ENCODE measurements around the gene AMH. TPM values are rescaled to one million over a fixed set of nuclear protein-coding genes. Genes with fewer than 3 reads are reported as not detected.

The AMH gene
- total RNA-seq, 8 experiments from 2014 or later = 0.36 to 4.1 (median 2.0) TPM

GRCh38 chr19:2212861-2213711, 36.0 kb upstream of the AMH start:
- H3K4me3 ChIP-seq = no peak overlapping the region
- H3K4me1 ChIP-seq (replicated peaks in 1 of 2) = peaks cover 0 to 2% of the 10 kb centered on the region in 2 donors
- WGBS, 10 experiments = 0 to 100% (median 92%) methylated on average over 1 to 10 of the region's 21 CpGs
- H3K27ac ChIP-seq = no peak overlapping the region
- peak in 1 of 8 experiments; percentile 2 for ATAC-seq (replicated peaks in 6 of 8)
- in situ Hi-C loops (cut with MboI; ENCODE audit: low pct_unique_long_range_greater_than_20kb in 2 of 9, low sequenced_read_pairs in 9 of 9, unreplicated experiment in 9 of 9) = no loop called here

- no peak overlapping the region for H3K27ac ChIP-seq
- 100% methylated on average over 2 of the region's 26 CpGs; no CpG with 5 or more reads in 9 of the 10 experiments for WGBS, 10 experiments
- peak in 5 of 8 experiments; percentile 11 to 46 (median 21) for ATAC-seq (replicated peaks in 6 of 8)
- no peak overlapping the region for H3K4me3 ChIP-seq
- H3K4me1 ChIP-seq (replicated peaks in 1 of 2) = no peaks in the 10 kb centered on the region
- in situ Hi-C loops (cut with MboI; ENCODE audit: low pct_unique_long_range_greater_than_20kb in 2 of 9, low sequenced_read_pairs in 9 of 9, unreplicated experiment in 9 of 9) = no loop called here
Measured at GRCh38 chr19:2213799-2214198, 35.3 kb upstream of the AMH start.

- H3K4me3 ChIP-seq = no peak overlapping the region
- peak in 1 of 8 experiments; percentile 7 for ATAC-seq (replicated peaks in 6 of 8)
- no peak overlapping the region for H3K27ac ChIP-seq
- in situ Hi-C loops (cut with MboI; ENCODE audit: low pct_unique_long_range_greater_than_20kb in 2 of 9, low sequenced_read_pairs in 9 of 9, unreplicated experiment in 9 of 9) = no loop called here
- no peaks in the 10 kb centered on the region for H3K4me1 ChIP-seq (replicated peaks in 1 of 2)
- WGBS, 10 experiments = 86 to 100% (median 100%) methylated on average over 1 to 4 of the region's 17 CpGs; no CpG with 5 or more reads in 7 of the 10 experiments
Measured at GRCh38 chr19:2214251-2214650, 34.9 kb upstream of the AMH start.

- no peaks in the 10 kb centered on the region for H3K4me1 ChIP-seq (replicated peaks in 1 of 2)
- no peak overlapping the region for H3K4me3 ChIP-seq
- in situ Hi-C loops (cut with MboI; ENCODE audit: low pct_unique_long_range_greater_than_20kb in 2 of 9, low sequenced_read_pairs in 9 of 9, unreplicated experiment in 9 of 9) = no loop called here
- 25 to 100% (median 84%) methylated on average over 1 to 14 of the region's 31 CpGs; no CpG with 5 or more reads in 2 of the 10 experiments for WGBS, 10 experiments
- no peak overlapping the region for H3K27ac ChIP-seq
- ATAC-seq (replicated peaks in 6 of 8) = peak in 2 of 8 experiments; percentile 18 to 47
Measured at GRCh38 chr19:2215281-2215751, 33.8 kb upstream of the AMH start.

GRCh38 chr19:2216361-2217225, 32.5 kb upstream of the AMH start:
- Histone ChIP-seq H3K4me1 (replicated peaks in 1 of 2) (no peaks in the 10 kb centered on the region), H3K4me3 (no peak overlapping the region), H3K27ac (no peak overlapping the region)
- no peak for ATAC-seq (replicated peaks in 6 of 8)
- WGBS, 10 experiments = 80 to 100% (median 96%) methylated on average over 1 to 13 of the region's 43 CpGs; no CpG with 5 or more reads in 6 of the 10 experiments
- in situ Hi-C loops (cut with MboI; ENCODE audit: low pct_unique_long_range_greater_than_20kb in 2 of 9, low sequenced_read_pairs in 9 of 9, unreplicated experiment in 9 of 9) = no loop called here

GRCh38 chr19:2217591-2217990, 31.5 kb upstream of the AMH start:
- in situ Hi-C loops (cut with MboI; ENCODE audit: low pct_unique_long_range_greater_than_20kb in 2 of 9, low sequenced_read_pairs in 9 of 9, unreplicated experiment in 9 of 9) = no loop called here
- WGBS, 10 experiments = 97 to 100% (median 100%) methylated on average over 1 to 14 of the region's 22 CpGs; no CpG with 5 or more reads in 6 of the 10 experiments
- Histone ChIP-seq H3K4me3 (no peak overlapping the region), H3K4me1 (replicated peaks in 1 of 2) (no peaks in the 10 kb centered on the region), H3K27ac (no peak overlapping the region)
- ATAC-seq (replicated peaks in 6 of 8) = no peak

GRCh38 chr19:2219726-2220125, 29.4 kb upstream of the AMH start:
- in situ Hi-C loops (cut with MboI; ENCODE audit: low pct_unique_long_range_greater_than_20kb in 2 of 9, low sequenced_read_pairs in 9 of 9, unreplicated experiment in 9 of 9) = no loop called here
- no CpG with 5 or more reads among the region's 21 CpGs for WGBS, 10 experiments
- H3K27ac ChIP-seq = no peak overlapping the region
- H3K4me3 ChIP-seq = no peak overlapping the region
- no peak for ATAC-seq (replicated peaks in 6 of 8)
- no peaks in the 10 kb centered on the region for H3K4me1 ChIP-seq (replicated peaks in 1 of 2)

GRCh38 chr19:2221250-2221831, 27.8 kb upstream of the AMH start:
- no peaks in the 10 kb centered on the region for H3K4me1 ChIP-seq (replicated peaks in 1 of 2)
- no peak overlapping the region for H3K4me3 ChIP-seq
- in situ Hi-C loops (cut with MboI; ENCODE audit: low pct_unique_long_range_greater_than_20kb in 2 of 9, low sequenced_read_pairs in 9 of 9, unreplicated experiment in 9 of 9) = no loop called here
- peak in 2 of 8 experiments; percentile 5 to 20 for ATAC-seq (replicated peaks in 6 of 8)
- H3K27ac ChIP-seq = no peak overlapping the region
- 72 to 100% (median 90%) methylated on average over 1 to 7 of the region's 20 CpGs; no CpG with 5 or more reads in 1 of the 10 experiments for WGBS, 10 experiments

- Histone ChIP-seq H3K27ac (no peak overlapping the region), H3K4me3 (no peak overlapping the region), H3K4me1 (replicated peaks in 1 of 2) (no peaks in the 10 kb centered on the region)
- in situ Hi-C loops (cut with MboI; ENCODE audit: low pct_unique_long_range_greater_than_20kb in 2 of 9, low sequenced_read_pairs in 9 of 9, unreplicated experiment in 9 of 9) = no loop called here
- peak in 2 of 8 experiments; percentile 13 to 30 for ATAC-seq (replicated peaks in 6 of 8)
- 100% methylated on average over 1 of the region's 20 CpGs; no CpG with 5 or more reads in 9 of the 10 experiments for WGBS, 10 experiments
Measured at GRCh38 chr19:2221918-2222317, 27.2 kb upstream of the AMH start.

- no peaks in the 10 kb centered on the region for H3K4me1 ChIP-seq (replicated peaks in 1 of 2)
- no peak for ATAC-seq (replicated peaks in 6 of 8)
- no peak overlapping the region for H3K27ac ChIP-seq
- in situ Hi-C loops (cut with MboI; ENCODE audit: low pct_unique_long_range_greater_than_20kb in 2 of 9, low sequenced_read_pairs in 9 of 9, unreplicated experiment in 9 of 9) = no loop called here
- no peak overlapping the region for H3K4me3 ChIP-seq
- WGBS, 10 experiments = 100% methylated on average over 1 of the region's 18 CpGs; no CpG with 5 or more reads in 8 of the 10 experiments
Measured at GRCh38 chr19:2223391-2223790, 25.7 kb upstream of the AMH start.

- Histone ChIP-seq H3K4me3 (no peak overlapping the region), H3K27ac (no peak overlapping the region), H3K4me1 (replicated peaks in 1 of 2) (no peaks in the 10 kb centered on the region)
- in situ Hi-C loops (cut with MboI; ENCODE audit: low pct_unique_long_range_greater_than_20kb in 2 of 9, low sequenced_read_pairs in 9 of 9, unreplicated experiment in 9 of 9) = no loop called here
- ATAC-seq (replicated peaks in 6 of 8) = no peak
- WGBS, 10 experiments = 56 to 92% (median 83%) methylated on average over 3 to 5 of the region's 14 CpGs; no CpG with 5 or more reads in 5 of the 10 experiments
Measured at GRCh38 chr19:2223959-2224358, 25.2 kb upstream of the AMH start.

- WGBS, 10 experiments = 60 to 100% (median 100%) methylated on average over 1 to 8 of the region's 13 CpGs; no CpG with 5 or more reads in 3 of the 10 experiments
- in situ Hi-C loops (cut with MboI; ENCODE audit: low pct_unique_long_range_greater_than_20kb in 2 of 9, low sequenced_read_pairs in 9 of 9, unreplicated experiment in 9 of 9) = no loop called here
- Histone ChIP-seq H3K4me1 (replicated peaks in 1 of 2) (no peaks in the 10 kb centered on the region), H3K27ac (no peak overlapping the region), H3K4me3 (no peak overlapping the region)
- ATAC-seq (replicated peaks in 6 of 8) = no peak
Measured at GRCh38 chr19:2224754-2225349, 24.3 kb upstream of the AMH start.
